Colonic mucosa (tissue), 4 donors: ENCODE data around the gene PRR30. TPM values are rescaled to one million over a fixed set of nuclear protein-coding genes. Genes with fewer than 3 reads are reported as not detected.
"Not testable (repeated sequence)": the region's sequence is repeated elsewhere in the genome, so short reads cannot be mapped to it uniquely, and the experiment has no call there.

ENCODE experiments used
- DNase-seq: peaks from one replicate; pipeline ENCODE4 v3.0.0-alpha.2; 2020
- H3K27ac ChIP-seq: fragments of 200-600 bp; one replicate; pipeline ENCODE4 v1.8.0; 2021
- H3K27me3 ChIP-seq: fragments of 200-600 bp; one replicate; pipeline ENCODE4 v1.8.0; 2021
- H3K36me3 ChIP-seq: fragments of 200-600 bp; one replicate; pipeline ENCODE4 v1.8.0; 2021
- H3K4me1 ChIP-seq: fragments of 200-600 bp; one replicate; pipeline ENCODE4 v1.8.0; 2021; ENCODE audit warnings: mild to moderate bottlenecking
- H3K4me3 ChIP-seq: fragments of 200-600 bp; one replicate; pipeline ENCODE4 v1.8.0; 2021
- H3K9ac ChIP-seq, 2 donors: one replicate each; pipeline ENCODE4 v1.7.0; 2013; ENCODE audit warnings: control low read depth in 2 of 2, low read depth in 2 of 2, low read length in 2 of 2
- H3K9me3 ChIP-seq: fragments of 200-600 bp; one replicate; pipeline ENCODE4 v1.8.0; 2021
- CTCF ChIP-seq: fragments of 200-600 bp; IDR thresholded peaks from one replicate; pipeline ENCODE4 v1.8.0; 2022; ENCODE audit warnings: antibody characterized with exemption, mild to moderate bottlenecking
- intact Hi-C: fragments of 100-400 bp; cut with DNase I; formaldehyde crosslinking; loops from one replicate; pipeline ENCODE4 v1.14.1; 2022
- total RNA-seq, 2 donors: library from RNA; stranded (reverse); fragmentation: NEBNext Ultra II Directional in 1 of 2; extraction: Animal tissue kit (Norgen Biotek cat#: 25700) in 1 of 2; gene quantifications; one replicate each; pipeline ENCODE4 v1.2.1, GENCODE V29; 2021
- donor health status: healthy.
- donor health status: DM: no; HTN: no; CAD: no.
- donor health status: DM: no; HTN: no; CAD: no.

Gene PRR30
- total RNA-seq, 2 donors from 2014 or later: not detected

- no peak for DNase-seq
- Histone ChIP-seq H3K9ac (no peak overlapping the region), H3K9me3 (no peaks in the 10 kb centered on the region), H3K27ac (no peak overlapping the region), H3K27me3 (no peaks in the 10 kb centered on the region), H3K4me3 (no peak overlapping the region), H3K36me3 (no peaks in the 10 kb centered on the region), H3K4me1 (no peaks in the 10 kb centered on the region)
- no peak for TF ChIP-seq CTCF
- intact Hi-C loops: no loop called here
Observed at GRCh38 chr2:27179344-27180000, 40.3 kb upstream of the PRR30 start.

GRCh38 chr2:27178469-27178868 is 39.3 kb upstream of the PRR30 start:
- H3K27me3 ChIP-seq: no peaks in the 10 kb centered on the region
- no peak for DNase-seq

DNA sequence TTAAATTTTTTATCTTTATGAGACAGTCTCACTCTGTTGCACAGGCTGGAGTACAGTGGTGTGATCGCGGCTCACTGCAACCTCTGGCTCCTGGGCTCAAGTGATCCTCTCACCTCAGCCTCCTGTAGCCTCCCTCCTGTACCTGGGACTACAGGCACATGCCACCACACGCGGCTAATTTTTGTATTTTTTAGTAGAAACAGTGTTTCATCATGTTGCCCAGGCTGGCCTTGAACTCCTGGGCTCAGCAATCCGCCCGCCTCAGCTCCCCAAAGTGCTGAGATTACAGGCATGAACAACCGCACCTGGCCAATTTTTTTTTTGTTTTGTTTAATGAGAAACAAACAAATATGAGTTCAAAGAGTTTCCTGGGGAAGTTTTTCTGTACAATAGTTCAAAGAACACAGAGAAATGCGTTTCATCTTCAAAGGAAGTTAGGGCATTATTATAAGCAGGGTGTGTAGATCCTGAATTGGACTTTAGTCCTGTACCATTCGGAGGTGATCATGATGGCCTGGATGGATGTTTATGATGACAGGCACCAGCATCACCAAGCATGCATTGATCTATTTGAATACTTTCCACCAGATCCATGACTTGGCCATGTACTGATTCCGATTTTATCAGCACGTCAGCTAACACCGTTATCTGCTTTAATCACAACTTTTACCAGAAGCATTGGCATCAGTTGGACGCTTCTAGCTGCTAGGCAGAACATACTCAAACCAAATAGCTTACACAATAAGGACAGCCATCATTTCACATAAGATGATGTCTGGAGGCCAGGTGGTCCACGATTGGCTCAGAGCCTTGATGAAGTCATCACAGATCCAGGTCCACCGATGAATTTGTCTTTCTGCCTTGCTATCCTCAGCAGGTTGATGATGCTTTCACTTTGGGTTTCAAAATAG is 38.5 kb upstream of the PRR30 start:
- no peaks in the 10 kb centered on the region for H3K27me3 ChIP-seq
- H3K36me3 ChIP-seq: no peaks in the 10 kb centered on the region
- no peak overlapping the region for H3K27ac ChIP-seq
- H3K9ac ChIP-seq: no peak overlapping the region
- H3K4me3 ChIP-seq: no peak overlapping the region
- intact Hi-C loops: no loop called here
- no peaks in the 10 kb centered on the region for H3K9me3 ChIP-seq
- H3K4me1 ChIP-seq: no peaks in the 10 kb centered on the region
- no peak for DNase-seq
- TF ChIP-seq CTCF: no peak

More at GRCh38 chr2:27178469-27178868, 39.3 kb upstream of the PRR30 start:
- intact Hi-C loops: no loop called here
- Histone ChIP-seq H3K4me1 (no peaks in the 10 kb centered on the region), H3K9ac (no peak overlapping the region), H3K9me3 (no peaks in the 10 kb centered on the region), H3K4me3 (no peak overlapping the region), H3K36me3 (no peaks in the 10 kb centered on the region), H3K27ac (no peak overlapping the region)
- TF ChIP-seq CTCF: no peak

DNA sequence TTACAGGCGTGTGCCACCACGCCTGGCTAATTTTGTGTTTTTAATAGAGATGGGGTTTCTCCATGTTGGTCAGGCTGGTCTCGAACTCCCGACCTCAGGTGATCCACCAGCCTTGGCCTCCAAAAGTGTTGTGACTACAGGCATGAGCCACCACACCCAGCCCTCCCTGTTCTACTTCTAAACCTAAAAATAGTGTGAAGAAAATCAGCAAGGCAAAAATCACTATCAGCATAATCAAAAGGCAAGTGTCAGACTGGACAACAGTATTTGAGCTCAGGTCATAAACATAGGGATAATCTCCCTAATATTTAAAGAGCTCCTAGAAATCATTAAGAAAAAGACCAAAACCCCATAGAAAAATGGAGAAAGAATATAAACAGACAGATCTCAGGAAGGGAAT is 36.6 kb upstream of the PRR30 start:
- DNase-seq, H3K27ac ChIP-seq, H3K4me1 ChIP-seq, H3K9ac ChIP-seq, H3K36me3 ChIP-seq, intact Hi-C loops, H3K9me3 ChIP-seq, H3K4me3 ChIP-seq, H3K27me3 ChIP-seq: not testable (repeated sequence)

GRCh38 chr2:27175330-27175729 is 36.1 kb upstream of the PRR30 start:
- Histone ChIP-seq H3K4me3 (no peak overlapping the region), H3K4me1 (no peaks in the 10 kb centered on the region), H3K36me3 (no peaks in the 10 kb centered on the region), H3K9me3 (no peaks in the 10 kb centered on the region), H3K27me3 (no peaks in the 10 kb centered on the region), H3K9ac (no peak overlapping the region), H3K27ac (no peak overlapping the region)
- TF ChIP-seq CTCF: no peak
- DNase-seq: no peak
- intact Hi-C loops: no loop called here

DNA sequence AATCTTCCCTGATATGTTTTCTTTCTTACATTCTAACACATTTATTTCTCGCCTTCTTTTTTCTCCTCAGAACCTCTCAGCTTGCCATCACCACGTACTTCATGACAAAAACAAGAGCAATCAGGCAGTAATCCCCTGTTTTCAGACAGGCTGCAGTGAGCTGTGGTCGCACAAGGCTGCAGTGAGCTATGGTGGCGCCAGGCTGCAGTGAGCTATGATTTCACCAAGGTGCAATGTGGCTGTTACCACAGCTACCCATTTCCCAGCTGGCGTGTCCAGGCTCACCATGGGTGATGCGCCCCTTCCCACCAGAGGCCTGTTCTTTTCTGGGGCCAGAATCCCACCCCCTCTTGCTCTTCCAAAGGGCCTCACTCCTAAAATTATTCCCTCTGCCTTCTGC is 35.4 kb upstream of the PRR30 start:
- H3K9me3 ChIP-seq: no peaks in the 10 kb centered on the region
- no peaks in the 10 kb centered on the region for H3K27me3 ChIP-seq
- no peak for DNase-seq
- H3K4me1 ChIP-seq: no peaks in the 10 kb centered on the region
- no peak for TF ChIP-seq CTCF
- no peak overlapping the region for H3K4me3 ChIP-seq
- no peak overlapping the region for H3K9ac ChIP-seq
- no peaks in the 10 kb centered on the region for H3K36me3 ChIP-seq
- intact Hi-C loops: no loop called here
- H3K27ac ChIP-seq: no peak overlapping the region
